HFF-Myc (cell line): ENCODE data around the gene HOTAIR.
A peak's percentile ranks its signal among the peaks of the same experiment; 100 is the strongest.

Experiments used
- DNase-seq: peaks from one replicate; pipeline ENCODE4 v3.0.0-alpha.2; 2011; ENCODE audit warnings: low read depth; ENCODE audit errors: extremely low read depth
- H3K4me3 ChIP-seq: replicated peaks from 2 replicates; pipeline ENCODE4 v1.5.1; 2011; ENCODE audit warnings: low read depth, mild to moderate bottlenecking, control low read depth, low read length
- TF ChIP-seq, protein P1 (sequence below): IDR thresholded peaks from 2 replicates; pipeline ENCODE4 v1.5.1; 2012; ENCODE audit warnings: mild to moderate bottlenecking, low read depth, low read length, control low read depth; ENCODE audit errors: missing control alignments

HOTAIR gene

DNA sequence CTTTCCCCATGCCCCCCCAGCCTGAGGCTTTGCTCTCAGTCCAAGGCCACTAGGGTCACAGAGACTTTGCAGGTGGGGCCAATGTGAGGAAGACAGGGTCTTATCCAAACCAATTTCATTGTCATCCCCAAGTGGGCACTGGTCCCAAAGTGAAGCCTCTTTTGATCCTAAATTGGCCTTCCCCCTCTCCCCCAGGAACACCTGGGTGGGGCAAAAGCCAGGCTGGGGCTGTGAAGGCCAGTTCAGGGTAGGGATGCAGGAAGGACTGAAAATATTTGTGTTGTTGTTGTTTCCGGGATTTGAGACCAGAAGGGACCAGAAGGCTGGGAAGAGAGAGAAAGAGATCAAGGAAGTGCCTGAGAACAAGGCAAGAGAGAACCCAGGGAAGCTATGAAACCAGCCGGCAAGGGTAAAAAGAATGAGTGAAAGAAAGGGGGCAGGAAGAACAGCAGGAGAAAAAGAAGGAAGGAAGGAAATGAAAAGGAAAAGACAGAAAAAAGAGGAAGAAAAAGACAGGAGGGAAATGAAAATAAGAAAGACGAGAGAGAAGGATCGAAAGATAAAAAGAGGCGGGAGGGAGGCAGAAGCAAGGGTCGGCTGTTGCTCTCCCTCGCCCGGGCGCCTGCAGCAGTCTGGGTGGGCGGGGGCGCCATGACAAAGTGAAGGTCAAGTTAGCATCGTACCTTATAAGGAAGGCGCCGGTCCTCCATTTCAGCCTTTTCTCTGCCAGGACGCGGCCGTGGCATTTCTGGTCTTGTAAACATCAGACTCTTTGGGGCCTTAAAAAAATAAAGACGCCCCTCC is 9.3 kb downstream of the HOTAIR start:
- DNase-seq = no peak
- TF ChIP-seq, protein P1, sequence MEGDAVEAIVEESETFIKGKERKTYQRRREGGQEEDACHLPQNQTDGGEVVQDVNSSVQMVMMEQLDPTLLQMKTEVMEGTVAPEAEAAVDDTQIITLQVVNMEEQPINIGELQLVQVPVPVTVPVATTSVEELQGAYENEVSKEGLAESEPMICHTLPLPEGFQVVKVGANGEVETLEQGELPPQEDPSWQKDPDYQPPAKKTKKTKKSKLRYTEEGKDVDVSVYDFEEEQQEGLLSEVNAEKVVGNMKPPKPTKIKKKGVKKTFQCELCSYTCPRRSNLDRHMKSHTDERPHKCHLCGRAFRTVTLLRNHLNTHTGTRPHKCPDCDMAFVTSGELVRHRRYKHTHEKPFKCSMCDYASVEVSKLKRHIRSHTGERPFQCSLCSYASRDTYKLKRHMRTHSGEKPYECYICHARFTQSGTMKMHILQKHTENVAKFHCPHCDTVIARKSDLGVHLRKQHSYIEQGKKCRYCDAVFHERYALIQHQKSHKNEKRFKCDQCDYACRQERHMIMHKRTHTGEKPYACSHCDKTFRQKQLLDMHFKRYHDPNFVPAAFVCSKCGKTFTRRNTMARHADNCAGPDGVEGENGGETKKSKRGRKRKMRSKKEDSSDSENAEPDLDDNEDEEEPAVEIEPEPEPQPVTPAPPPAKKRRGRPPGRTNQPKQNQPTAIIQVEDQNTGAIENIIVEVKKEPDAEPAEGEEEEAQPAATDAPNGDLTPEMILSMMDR = no peak
- peak overlapping the region; percentile 49 for H3K4me3 ChIP-seq

DNA sequence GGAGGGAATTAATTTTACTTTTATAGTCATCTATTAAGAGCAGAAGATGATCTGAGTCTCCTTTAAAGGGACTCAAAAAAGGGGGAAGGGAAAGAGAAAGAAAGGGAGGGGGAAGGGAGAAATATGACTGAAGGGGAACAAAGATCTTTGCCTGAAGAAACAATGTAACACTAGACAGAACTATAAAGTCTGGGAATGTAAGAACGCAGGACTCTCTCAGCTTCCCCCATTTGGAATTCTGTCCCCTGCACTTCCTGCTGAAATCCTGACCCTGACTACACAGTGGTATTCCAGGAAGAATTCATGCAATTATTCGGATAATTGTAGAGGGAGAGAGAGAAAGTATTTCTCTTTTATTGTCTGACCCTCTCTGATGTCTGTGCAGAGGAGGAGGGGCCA is 10.4 kb downstream of the HOTAIR start:
- no peak overlapping the region for H3K4me3 ChIP-seq
- DNase-seq = no peak
- TF ChIP-seq, protein P1 = no peak

DNA sequence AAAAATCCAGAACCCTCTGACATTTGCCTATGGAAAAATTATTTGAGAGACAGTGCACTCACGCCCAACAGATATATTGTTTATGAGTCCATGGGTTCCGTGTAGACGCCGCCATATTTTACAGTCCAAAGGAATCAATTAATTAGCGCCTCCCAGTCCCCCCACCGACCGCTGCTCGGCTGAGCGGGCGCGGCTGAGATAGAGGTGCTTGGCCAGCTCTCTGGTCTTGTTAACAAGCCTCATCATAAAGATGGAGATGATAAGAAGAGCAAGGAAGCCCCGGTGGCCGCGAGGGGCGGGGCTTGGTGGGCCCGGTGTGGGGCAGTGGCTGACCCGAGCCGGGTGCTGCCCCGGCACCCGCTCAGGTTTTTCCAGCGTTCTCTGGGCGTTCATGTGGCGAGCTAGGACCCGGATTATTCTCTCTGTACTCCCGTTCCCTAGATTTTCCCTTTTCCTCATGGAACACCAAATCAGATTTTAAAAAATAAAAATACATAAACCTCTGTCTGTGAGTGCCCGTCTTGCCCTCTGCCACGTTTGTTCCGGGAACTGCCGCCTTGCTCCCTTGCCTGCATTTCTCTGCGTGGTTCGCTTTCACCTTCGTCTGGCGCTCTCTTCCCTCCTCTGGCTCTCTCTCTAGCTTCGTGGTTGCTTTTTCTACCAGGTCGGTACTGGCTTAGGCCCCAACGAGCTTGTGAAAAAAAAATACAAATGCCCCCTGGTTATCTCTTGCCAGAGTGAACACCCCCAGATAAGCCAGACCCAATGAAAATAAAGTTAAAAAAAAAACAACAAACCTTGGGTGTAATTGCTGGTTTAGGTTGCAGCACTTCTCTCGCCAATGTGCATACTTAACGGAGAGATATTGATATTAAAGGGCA is 11.1 kb downstream of the HOTAIR start:
- TF ChIP-seq, protein P1 = no peak

DNA sequence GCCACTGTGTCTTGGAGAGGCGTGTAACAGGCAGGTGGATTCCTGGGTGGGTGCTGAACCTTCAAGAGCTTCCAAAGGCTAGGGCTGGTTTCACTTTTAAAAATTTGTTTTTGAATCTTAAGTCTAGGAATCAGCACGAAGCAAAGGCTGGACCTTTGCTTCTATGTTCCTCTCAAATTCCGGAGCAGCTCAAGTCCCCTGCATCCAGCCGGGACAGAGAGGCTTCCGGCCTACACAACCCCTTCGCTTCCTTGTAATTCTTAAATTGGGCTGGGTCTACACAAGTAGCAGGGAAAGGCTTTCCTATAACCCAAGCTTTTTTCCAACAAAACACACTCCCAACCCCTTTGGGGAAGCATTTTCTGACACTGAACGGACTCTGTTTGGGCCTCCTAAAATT is 11.7 kb downstream of the HOTAIR start:
- no peak for DNase-seq

More for the DNA sequence above, 11.1 kb downstream of the HOTAIR start:
- no peak for DNase-seq
- no peak overlapping the region for H3K4me3 ChIP-seq

DNA sequence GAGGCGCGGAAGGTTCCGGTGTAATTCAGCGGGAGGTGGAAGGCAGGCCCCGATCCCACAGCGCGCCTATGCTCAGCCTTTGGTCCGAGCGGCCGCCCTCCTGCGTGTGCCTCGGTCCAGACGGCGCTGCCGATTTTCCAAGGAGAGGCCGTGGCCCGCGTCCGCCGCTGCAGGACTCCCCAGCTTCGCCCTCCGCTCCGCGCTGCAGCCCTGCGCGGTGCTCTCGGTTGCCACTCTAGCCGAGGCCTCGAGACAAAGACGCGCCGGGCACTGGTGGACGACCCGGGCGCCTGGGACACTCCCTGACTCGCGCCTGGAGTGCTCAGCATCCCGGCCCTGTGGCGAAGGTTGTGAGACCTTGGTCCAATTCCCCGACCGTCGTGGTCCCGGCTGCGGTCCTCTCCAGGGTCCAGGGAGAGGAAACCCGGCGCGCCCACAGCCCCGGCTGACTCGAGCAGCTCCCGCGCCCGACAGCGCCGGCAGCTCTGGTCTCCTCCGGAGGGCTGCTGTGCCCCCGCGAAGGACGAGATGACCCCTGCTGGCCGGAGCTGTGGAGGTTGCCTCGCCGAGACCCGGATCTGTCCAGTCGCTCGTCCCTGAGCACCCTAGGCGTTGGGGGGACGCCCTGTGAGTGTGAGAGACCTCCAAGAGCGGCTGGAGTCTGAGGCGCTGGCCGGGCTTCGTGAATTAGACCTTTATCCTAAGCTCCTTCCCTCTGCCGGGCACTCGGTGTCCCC is 13.6 kb downstream of the HOTAIR start:
- H3K4me3 ChIP-seq = no peak overlapping the region
- TF ChIP-seq, protein P1 = no peak
- DNase-seq = no peak

More for the DNA sequence above, 11.7 kb downstream of the HOTAIR start:
- no peak overlapping the region for H3K4me3 ChIP-seq
- TF ChIP-seq, protein P1 = no peak

DNA sequence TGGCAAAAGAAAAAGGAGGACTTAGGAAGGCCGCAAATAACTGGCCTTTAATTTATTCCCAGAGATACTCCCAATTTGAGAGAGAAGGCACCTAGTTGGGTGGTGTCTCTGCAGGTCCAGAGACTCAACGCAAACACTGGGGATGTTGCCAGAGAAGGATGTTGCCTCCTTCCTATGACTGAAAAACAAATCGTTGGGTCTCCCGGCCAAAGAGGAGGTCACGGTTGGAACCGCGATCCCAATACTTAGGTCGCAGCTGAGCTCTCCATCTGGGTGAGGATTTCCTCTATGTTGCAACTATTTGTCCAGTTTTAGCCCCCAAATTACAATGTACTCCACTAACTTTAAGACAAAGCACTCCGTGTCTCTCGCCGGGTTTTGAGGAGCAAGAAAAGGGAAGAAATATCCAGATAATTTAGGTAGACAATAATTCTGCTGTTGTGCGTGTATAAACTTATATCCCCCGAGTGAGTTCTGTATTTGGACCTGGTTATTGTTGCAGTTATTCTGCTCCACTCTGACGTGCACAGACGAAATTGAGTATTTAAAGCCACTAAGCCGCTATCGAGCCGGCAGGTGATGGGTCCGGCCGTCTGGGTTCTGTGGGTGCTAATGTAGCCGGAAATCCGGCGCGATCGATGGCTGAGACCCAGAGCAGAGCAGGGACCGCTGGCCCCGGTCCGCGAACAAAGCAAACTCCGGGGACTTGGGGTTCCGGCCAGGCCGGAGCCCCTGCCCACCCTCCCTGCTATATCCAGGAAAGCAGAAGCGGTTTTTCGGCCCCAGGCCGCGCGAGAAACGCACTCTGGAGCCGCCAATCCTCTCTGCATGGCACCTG is 14.3 kb downstream of the HOTAIR start:
- no peak for DNase-seq
- no peak overlapping the region for H3K4me3 ChIP-seq
- TF ChIP-seq, protein P1 = no peak
